Mesenteric fat pad (tissue), 1 donor: Measurements from ENCODE around the gene SLC29A1. TPM values are rescaled to one million over a fixed set of nuclear protein-coding genes. Genes with fewer than 3 reads are reported as not detected.
"Not testable (repeated sequence)": the region's sequence is repeated elsewhere in the genome, so short reads cannot be mapped to it uniquely, and the experiment has no call there.

Source experiments
- DNase-seq: peaks from one replicate; pipeline ENCODE4 v3.0.0-alpha.2; 2020; ENCODE audit warnings: low spot score
- total RNA-seq: library from RNA; stranded (reverse); fragmentation: NEBNext Ultra II Directional; extraction: Animal tissue kit (Norgen Biotek cat#: 25700); gene quantifications from one replicate; pipeline ENCODE4 v1.2.1, GENCODE V29; 2021
- donor health status: DM: yes; HTN: yes; CAD: no.

The SLC29A1 gene
- total RNA-seq, 1 donor from 2014 or later = 205 TPM

DNA sequence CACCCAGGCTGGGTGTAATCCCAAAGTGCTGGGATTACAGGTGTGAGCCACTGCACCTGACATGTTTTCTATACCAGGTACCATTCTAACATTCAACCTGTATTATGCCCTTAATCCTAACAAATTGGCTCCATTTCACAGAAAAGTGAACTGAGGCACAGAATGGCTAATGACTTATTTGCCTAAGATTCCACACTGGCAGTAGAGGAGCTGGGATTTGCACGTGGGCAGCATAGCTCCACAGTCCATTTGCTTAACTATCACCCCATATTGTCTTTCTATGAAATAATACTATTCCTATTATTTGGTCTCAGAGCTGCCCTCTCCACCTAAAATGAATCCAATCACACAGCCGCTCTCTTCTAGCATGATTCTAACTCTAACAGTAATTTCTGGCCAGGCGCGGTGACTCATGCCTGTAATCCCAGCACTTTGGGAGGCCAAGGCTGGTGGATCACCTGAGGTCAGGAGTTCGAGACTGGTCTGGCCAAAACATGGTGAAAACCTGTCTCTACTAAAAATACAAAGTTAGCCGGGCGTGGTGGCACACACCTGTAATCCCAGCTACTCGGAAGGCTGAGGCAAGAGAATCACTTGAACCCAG is 30.0 kb upstream of the SLC29A1 start:
- DNase-seq = no peak

DNA sequence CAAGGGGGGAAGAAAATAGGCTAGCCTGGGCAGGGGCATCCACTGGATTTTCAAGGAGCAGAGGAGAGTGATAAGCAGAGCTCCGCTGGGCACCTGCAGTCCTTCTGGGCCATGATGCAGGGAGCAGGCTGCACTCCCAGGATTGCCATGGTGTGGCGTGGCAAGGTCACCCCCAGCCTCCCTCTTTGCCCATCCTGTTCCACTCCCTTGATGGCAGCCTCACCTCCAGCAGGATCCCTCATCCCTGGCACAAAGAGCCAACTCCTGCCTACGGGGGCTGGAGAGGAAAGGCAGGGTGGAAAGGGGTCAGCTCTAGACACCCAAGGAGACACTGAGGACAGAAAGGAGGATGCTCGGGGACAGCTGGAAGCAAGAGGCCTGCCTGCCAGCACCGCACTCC is 29.1 kb upstream of the SLC29A1 start:
- no peak for DNase-seq

- DNase-seq = not testable (repeated sequence)
These were observed 27.0 kb upstream of the SLC29A1 start for GRCh38 chr6:44196351-44196750.

DNA sequence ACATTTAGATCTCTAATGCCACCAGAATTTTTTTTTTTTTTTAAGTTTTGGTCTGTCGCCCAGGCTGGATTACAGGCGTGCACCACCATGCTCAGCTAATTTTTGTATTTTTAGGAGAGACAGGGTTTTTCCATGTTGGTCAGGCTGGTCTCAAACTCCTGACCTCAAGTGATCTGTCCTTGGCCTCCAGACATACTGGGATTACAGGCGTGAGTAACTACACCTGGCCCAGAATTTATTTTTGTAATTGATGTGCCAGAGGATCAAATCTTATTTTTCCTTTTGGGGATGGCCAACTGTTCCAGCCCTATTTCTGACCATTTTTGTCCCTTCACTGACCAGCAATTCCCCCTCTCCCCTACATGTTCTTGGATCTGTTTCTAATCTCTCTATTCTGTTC is 24.7 kb upstream of the SLC29A1 start:
- no peak for DNase-seq

DNA sequence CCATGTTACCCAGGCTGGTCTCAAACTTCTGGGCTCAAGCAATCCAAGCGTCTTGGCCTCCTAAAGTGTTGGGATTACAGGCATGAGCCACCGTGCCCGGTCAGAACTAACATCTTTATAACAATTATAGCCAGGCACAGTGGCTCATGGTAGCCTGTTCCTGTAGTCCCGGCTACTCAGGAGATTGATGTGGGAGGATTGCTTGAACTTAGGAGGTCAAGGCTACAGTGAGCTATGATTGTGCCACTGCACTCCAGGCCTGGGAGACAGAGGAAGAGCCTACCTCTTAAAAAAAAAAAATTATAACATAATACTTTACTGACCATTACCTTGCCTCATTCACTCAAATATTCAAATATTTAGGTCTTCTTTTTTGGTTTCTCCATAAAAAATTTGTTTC is 23.5 kb upstream of the SLC29A1 start:
- DNase-seq = no peak

DNA sequence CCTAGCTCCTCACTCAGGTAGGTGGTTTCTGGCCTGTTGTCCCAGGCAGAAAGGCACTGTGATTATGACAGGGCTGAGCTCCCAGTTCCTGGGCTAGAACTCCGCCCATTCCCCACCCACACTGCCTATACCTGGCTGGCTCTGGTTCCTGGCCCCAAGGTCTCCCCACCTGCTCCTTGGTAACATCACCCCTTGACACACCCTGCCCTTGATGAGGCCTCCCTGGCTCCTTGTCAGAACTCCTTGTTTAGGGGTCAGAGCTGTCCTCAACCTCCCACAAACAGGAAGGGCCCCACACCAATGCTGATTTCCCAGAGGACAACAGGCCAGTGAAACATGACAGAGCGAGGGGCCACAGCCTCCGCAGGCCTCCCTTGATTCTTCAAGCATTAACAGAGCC is 22.2 kb upstream of the SLC29A1 start:
- DNase-seq = no peak

GRCh38 chr6:44201638-44202303 is 21.6 kb upstream of the SLC29A1 start:
- DNase-seq = no peak

DNA sequence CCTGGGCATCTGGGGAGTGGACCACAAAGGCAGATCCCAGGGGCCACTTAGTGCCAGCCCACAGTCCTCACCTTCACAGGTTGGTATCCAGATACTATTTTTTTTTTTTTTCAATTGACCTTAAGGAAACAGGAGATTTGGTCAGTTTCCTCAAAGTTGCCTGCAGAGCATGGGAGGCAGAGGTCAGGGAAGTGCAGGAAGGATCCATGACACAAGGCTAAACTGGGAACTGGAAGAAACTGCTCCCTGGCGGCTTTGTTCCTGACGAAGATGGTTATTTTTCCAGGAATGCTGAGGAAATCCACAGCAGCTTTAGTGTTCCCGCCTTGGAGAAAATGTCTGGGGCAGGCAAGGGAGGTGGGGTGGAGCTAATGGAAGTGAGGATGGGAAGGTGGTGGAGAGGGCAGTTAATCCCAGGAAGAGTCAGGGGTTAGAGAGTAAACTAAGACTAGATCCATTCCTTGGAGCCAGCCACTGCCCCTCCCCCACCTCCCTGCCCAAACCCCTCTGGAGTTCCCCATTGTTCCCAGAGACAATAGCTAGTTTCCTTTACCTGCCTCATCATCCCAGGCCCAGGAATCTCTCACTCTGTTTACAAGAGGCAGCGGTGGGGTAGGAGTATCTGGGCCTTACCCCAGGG is 20.9 kb upstream of the SLC29A1 start:
- no peak for DNase-seq

DNA sequence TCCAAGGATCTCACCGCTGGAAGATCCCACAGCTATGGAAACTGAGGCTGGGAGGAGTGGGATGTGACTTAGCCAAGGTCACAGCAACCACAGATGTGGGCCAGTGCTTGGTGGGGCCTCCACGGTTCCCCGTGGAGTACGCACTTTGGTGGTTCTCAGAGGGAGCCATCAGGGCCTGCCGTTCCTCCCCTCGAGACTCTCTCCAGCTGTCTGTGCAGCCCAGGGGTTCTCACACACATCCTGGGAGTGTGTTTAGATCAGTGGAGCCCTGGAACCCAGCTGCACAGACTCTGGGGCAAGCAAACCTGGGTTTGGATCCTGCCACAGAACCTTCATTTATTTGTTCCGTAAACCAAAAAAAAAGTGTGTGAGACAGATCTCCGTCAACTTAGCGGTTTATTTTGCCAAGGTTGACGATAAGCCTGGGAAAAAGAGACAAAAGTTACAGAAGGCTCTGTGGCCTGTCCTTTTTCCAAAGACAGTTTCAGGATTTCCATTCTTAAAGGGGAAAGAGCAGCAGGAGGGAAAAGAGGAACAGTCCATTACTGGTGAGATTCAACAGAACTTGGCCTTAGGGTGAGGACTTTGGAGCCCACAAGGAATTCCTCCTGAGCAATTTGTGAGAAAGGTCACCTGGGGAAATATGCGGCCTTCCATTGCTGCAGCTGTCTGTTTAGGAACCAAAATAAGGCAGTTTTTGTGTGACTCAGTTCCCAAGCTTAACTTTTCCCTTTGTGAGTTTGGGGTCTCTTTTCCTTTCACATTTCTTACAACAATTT is 20.2 kb upstream of the SLC29A1 start:
- no peak for DNase-seq

DNA sequence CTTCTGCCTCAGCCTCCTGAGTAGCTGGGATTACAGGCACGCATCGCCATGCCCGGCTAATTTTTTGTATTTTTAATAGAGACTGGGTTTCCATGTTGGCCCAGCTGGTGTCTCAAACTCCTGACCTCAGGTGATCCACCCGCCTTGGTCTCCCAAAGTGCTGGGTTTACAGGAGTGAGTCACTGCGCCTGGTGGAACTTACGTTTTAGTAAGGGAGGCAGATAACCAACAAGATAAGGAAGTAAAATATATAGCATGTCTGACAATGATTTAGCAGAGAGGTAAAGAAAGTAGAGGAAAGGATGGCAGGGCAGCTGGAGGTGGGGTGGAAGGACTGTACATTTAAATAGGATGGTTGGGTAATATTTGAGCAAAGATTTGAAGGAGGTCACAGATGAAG is 19.4 kb upstream of the SLC29A1 start:
- no peak for DNase-seq

- no peak for DNase-seq
These were observed 15.4 kb upstream of the SLC29A1 start for GRCh38 chr6:44207966-44208365.

GRCh38 chr6:44211284-44211683 is 12.1 kb upstream of the SLC29A1 start:
- DNase-seq = no peak

- DNase-seq = no peak
These were observed 9.1 kb upstream of the SLC29A1 start for GRCh38 chr6:44214307-44214706.

DNA sequence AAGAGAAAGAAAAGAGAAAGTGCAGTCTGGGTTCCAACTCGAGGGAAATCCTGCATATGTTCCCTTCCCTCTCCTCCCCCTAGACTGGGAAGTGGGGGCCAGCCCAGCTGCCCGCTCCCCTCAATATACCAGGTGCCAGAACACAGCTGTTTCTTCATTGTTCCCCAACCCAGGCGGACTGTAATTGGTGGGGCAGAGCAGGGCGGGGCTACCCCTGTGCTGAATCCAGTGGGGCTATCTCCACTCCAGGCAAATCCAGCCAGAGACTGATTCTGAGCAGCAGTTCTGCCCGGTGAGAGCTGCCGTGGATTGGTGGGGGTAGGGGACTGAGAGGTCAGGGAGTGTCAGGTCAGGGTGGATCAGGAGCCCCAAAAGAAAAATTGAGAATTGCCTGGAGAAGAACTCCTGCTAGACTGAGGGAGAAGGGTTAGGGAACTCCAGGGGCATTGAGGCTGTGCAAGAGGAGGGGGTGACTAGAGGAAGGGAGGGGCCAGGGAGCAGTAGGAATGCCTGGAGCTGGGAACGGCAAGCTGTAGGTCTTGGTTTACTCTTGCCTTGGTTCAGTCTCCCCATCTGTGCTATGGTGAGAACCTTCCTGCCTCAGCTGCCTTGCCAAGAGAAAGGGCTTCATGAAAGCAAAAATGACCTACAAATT is 6.6 kb upstream of the SLC29A1 start, which contains the start of gene MYMX:
TSS of gene MYMX (plus strand) at position 250 of the 655 bp plus-strand sequence. CDS start 546 bp downstream, outside the sequence.
- no peak for DNase-seq

GRCh38 chr6:44217332-44218143 is 5.9 kb upstream of the SLC29A1 start:
- no peak for DNase-seq

GRCh38 chr6:44219053-44219814 is 4.2 kb upstream of the SLC29A1 start:
- peak; percentile 94 for DNase-seq

GRCh38 chr6:44219815-44220784 is 3.3 kb upstream of the SLC29A1 start:
- no peak for DNase-seq

DNA sequence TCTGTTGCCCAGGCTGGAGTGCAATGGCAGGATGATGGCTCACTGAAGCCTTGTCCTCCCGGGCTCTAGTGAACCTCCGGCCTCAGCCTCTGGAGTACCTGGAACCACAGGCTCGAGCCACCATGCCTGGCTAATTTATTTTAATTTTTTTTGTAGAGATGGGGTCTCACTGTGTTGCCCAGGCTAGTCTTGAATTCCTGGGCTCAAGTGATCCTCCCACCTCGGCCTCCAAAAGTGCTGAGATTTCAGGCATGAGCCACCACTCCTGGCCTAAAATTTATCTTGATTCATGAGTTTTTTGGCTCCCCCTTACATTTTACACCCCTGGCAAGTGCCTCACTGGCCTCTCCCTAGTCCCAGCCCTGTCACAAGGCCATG is 2.5 kb upstream of the SLC29A1 start:
- no peak for DNase-seq
